Measurements from ENCODE around the gene PODNL1. TPM values are rescaled to one million over a fixed set of nuclear protein-coding genes. Genes with fewer than 3 reads are reported as not detected.

PODNL1 gene, protein sequence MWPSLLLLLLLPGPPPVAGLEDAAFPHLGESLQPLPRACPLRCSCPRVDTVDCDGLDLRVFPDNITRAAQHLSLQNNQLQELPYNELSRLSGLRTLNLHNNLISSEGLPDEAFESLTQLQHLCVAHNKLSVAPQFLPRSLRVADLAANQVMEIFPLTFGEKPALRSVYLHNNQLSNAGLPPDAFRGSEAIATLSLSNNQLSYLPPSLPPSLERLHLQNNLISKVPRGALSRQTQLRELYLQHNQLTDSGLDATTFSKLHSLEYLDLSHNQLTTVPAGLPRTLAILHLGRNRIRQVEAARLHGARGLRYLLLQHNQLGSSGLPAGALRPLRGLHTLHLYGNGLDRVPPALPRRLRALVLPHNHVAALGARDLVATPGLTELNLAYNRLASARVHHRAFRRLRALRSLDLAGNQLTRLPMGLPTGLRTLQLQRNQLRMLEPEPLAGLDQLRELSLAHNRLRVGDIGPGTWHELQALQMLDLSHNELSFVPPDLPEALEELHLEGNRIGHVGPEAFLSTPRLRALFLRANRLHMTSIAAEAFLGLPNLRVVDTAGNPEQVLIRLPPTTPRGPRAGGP
- under 1 TPM in 2 of 6 experiments, not detected in 4; 0.19 to 0.33 TPM for total RNA-seq
- long read RNA-seq, result 0 reads

- WGBS (ENCODE audit: insufficient coverage, low coverage, low lambda C conversion rate, missing lambda C conversion rate), result 48% methylated on average over 11 of the region's 21 CpGs
- Histone ChIP-seq H3K27ac (no peak within 1 kb of the TSS), H3K36me3 (no peaks in the 10 kb centered on the region), H3K4me3 (no peak within 1 kb of the TSS), H3K9me3 (no peaks in the 10 kb centered on the region), H3K4me1 (no peaks in the 10 kb centered on the region), H3K27me3 (no peaks in the 10 kb centered on the region)
- TF ChIP-seq CTCF (IDR thresholded peaks at IDR 0.05) (no peak), POLR2A (IDR thresholded peaks at IDR 0.05) (no peak)
- DNase-seq (no peak), ATAC-seq (no peak)
- intact Hi-C loops (cut with DNase I), result no loop called here
These were observed at the start of gene PODNL1 for GRCh38 chr19:13938301-13939064. Gene PODNL1 (minus strand): TSS chr19:13938417. CDS start chr19:13938181, 236 bp downstream.

DNA sequence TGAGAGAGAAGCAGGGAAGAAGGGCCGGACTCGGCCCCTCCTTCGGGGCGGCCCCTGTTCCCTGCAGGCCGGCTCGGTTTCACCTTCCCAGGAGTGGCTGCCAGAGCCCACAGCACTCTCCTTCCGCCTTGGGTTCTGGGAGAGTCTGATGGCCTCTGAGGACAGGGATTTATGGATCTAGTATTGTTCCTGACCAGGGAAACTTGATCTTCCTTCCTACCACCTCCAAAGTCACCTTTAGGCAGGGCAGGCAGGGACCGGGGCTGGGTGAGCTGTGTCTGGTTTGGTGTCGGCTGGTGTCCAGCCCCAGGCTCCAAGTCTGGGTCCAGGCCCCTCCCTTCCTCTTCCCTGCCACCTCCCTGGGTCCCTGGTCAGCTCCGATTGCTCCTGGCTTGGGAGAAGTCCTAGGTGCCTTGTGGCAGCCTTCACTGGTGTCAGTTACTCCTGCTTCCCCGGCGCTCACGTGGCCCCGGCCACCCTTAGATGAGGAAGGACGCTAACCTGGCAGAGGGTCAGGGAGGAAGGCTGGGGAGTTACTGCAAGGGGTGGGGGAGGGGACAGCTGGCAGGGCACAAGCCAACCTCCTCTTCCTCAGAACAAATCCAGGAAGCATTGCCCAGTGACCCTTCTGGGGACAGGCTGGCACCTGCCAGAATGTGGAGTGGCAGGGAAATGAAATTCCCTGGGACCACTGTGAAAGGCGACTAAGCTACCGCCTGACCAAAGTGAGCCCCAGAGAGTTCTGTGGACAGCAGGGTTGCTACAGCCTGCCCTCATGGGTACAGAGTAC lies 49.1 kb upstream of the PODNL1 start:
- Histone ChIP-seq H3K4me1 (peaks cover 0 to 8% (median 0%) of the 10 kb centered on the region in 4 donors), H3K9me3 (no peaks in the 10 kb centered on the region), H3K36me3 (peaks cover 0 to 9% (median 3%) of the 10 kb centered on the region in 4 donors), H3K4me3 (no peak overlapping the region), H3K27me3 (no peaks in the 10 kb centered on the region), H3K27ac (peak overlapping the region; percentile 58 to 80 (median 69))
- intact Hi-C loops (cut with DNase I), result no loop called here
- WGBS (ENCODE audit: insufficient coverage, low coverage, low lambda C conversion rate, missing lambda C conversion rate), result 89% methylated on average over 7 of the region's 17 CpGs
- DNase-seq, result no peak
- peak; percentile 5 to 49 (median 18) for ATAC-seq
- TF ChIP-seq POLR2A (IDR thresholded peaks at IDR 0.05), result no peak
- no peak for TF ChIP-seq CTCF (IDR thresholded peaks at IDR 0.05)

- Histone ChIP-seq H3K36me3 (peaks cover 0 to 6% (median 2%) of the 10 kb centered on the region in 4 donors), H3K4me3 (no peak overlapping the region), H3K4me1 (peaks cover 0 to 8% (median 0%) of the 10 kb centered on the region in 4 donors), H3K9me3 (no peaks in the 10 kb centered on the region), H3K27ac (peak overlapping the region; percentile 58 to 80 (median 69)), H3K27me3 (no peaks in the 10 kb centered on the region)
- DNase-seq, result peak; percentile 81 to 89 (median 88)
- TF ChIP-seq POLR2A (IDR thresholded peaks at IDR 0.05) (no peak), CTCF (IDR thresholded peaks at IDR 0.05) (no peak)
- intact Hi-C loops (cut with DNase I), result no loop called here
- 48% methylated on average over 4 of the region's 19 CpGs for WGBS (ENCODE audit: insufficient coverage, low coverage, low lambda C conversion rate, missing lambda C conversion rate)
- ATAC-seq, result peak; percentile 72 to 85 (median 78)
These were observed 48.2 kb upstream of the PODNL1 start for GRCh38 chr19:13986348-13986904.

Data from right lobe of liver (tissue), 6 donors.